ENCODE results near the gene RSPRY1.

The RSPRY1 gene

DNA sequence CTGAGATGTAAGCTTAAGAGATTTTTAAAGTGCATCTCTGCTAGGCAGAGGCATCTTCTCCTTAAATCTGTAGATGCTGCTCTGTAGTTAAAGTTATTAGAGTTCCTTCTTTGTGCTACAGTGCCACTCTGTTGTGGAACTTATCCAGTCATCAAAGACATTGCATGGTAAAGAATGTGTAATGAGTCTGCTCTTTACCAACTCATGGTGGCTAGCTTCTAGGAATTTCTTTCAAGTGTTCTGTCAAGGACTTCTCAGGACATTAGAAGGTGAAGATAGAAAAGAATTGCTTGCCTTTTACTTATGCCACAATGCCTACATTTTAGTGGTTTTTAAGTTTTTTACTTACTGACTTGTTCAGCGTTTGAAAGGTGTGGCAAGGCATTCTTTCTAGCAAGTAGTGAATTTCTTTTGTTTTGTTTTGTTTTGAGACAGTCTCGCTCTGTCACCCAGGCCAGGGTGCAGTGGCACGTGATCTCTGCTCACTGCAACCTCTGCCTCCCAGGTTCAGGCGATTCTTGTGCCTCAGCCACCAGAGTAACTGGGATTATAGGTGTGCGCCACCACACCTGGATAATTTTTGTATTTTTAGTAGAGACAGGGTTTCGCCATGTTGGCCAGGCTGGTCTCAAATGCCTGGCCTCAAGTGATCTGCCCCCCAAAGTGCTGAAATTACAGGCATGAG lies 38.7 kb downstream of the RSPRY1 start:
- DNase-seq (ENCODE audit: low read depth in 3 of 3) = no peak

GRCh38 chr16:57225978-57226377 lies 39.8 kb downstream of the RSPRY1 start:
- DNase-seq (ENCODE audit: low read depth in 3 of 3) = no peak

DNA sequence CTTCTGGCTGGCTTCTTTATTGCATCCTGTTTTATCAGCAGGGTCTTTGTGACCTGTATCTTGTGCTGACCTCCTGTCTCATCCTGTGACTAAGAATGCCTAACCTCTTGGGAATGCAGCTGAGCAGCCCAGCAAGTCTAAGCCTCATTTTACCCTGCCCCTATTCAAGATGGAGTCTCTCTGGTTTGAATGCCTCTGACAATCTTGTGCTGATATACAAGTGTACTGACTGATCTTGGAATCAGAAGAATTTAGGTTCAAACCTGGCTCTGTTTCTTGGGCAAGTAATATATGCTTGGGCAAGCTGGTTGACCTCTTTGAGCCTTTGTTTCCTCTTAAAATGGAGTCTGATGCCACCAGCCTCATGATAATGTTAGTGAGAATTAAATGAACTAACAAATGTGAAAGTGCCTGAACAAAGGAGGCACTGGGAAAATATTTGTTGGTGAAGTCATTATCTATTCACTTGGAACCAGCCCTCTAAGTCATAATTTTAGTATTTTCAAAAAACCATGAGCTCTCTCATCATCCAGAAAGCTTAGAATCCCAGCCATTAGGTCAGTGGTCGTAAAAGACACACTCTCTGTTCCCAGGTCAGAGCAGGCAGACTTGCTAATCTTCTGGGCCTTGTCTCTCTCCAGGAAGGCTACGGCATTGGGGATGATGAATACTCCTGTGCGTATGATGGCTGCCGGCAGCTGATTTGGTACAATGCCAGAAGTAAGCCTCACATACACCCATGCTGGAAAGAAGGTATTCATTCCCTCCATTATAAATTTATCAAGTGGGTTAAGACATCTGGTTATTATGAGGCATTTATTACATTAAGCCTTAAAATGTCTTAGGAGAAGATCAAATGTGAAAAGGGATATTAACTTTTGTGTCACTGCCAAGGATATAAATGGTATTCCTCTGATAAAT lies 40.8 kb downstream of the RSPRY1 start:
- no peak for DNase-seq (ENCODE audit: low read depth in 3 of 3)

DNA sequence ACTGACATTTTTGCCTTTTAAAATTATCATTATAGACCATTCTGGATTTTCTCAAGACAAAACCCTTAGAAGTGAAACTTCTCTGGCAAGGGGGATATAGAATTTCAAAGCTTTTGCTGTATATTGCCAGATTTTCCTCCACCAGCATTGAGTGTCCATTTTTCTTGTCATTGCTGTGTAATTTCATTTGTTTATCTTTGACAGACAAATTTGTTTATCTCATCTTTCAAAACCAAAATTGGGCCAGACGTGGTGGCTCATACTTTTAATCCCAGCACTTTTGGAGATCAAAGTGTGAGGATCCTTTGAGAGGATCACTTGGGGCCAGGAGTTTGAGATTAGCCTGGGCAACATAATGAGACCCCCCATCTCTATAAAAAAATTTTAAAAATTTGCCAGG lies 43.0 kb downstream of the RSPRY1 start:
- no peak for DNase-seq (ENCODE audit: low read depth in 3 of 3)

DNA sequence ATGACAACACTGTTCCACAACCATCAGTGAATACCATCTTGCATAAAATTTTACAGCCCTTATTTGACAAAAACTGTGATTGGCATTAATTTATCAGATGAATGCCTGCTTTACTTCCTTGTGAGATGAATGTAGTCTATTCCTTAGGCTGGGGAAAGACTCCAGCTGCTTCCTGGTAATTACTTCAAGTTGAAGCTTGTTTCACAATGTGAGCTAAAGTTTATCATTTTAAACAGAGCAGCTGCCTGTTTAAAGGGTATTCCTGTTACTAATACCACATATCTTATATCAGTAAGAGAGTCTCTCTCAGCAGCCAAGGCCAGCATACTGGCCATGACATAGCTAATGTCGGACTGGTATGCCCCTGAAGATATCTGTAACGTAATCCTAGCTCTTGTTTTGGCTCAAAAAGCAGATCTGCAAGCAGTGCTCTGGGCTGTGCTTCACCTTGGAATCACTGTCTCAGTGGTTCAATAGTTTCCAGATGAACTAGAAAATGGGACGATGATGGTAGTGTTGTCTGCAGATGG lies 45.8 kb downstream of the RSPRY1 start:
- no peak for DNase-seq (ENCODE audit: low read depth in 3 of 3)

- no peak for DNase-seq (ENCODE audit: low read depth in 3 of 3)
These were observed 48.0 kb downstream of the RSPRY1 start for GRCh38 chr16:57233944-57234706.

DNA sequence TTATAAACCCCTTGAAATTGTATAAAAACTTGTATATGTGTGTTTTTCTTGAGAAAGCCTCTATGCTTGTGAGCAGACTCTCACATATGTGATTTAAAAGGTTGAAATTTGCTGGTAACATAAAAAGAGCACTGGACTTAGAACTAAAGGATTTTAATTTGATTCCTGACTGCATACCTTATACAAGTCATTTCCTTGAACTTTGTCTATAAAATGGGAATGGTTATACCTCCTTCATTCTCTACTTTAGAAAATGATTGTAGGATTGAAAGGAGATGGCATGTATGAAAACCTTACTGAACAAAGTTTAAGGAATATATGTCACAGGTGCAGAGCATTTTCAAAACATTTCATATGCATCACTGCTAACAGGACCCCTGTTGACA lies 48.6 kb downstream of the RSPRY1 start:
- no peak for DNase-seq (ENCODE audit: low read depth in 3 of 3)

DNA sequence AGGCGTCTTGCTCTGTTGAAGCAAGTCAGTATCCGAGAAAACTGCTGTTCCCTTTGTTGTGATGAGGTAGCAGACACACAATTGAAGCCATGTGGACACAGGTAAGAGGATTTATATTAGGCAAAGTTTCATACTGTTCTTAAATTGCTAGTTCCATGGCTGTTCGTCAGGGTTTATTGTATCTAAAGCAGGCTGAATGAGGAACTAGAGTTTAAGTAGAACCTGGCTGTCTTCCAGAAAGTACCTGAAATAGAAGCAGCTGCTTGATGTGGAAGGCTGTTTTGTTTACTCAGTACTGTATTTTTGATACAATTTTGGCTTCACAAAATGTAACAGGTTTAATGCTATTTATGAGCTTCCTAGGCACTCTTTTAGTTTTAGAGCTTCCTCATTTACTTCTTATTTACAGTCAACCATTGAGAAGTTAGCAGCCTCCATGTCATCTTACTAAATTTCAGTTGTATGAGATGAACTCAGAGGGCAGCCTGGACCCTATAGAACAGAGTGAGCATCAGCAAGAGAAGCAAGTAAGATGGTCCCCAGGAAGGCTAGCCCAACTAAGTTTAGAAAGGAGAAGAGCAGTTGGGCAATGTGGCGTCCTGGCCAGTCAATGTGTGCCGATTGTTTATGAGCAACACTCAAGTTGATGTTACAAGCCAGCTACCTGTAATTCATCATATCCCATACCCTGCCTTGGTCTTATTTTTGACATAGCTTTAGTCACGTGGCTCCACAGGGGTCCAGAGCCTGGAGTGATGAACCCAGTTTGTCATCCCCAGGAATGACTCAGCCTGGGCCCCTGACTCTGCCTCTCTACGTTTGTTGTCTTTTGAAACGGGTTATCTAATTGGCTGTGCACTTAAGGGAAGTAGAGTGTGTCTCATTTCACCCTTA lies 49.2 kb downstream of the RSPRY1 start:
- peak in 2 of 3 donors; percentile 20 to 48 for DNase-seq (ENCODE audit: low read depth in 3 of 3)

DNA sequence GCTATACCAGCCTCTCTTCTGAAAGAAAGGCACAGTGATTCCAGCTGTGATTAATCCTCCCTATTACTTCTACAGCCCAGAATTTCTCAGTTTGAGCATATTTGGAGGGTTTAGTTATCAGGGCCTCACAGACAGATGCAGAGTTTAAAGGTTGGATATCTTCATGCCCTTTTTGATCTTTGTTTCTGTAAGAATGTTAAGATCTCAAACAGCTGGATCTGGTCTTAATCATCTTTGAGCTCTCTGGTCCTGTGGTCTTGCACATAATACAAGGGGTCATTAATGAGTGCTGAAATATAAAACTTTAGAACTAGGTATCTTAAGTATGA lies 49.9 kb downstream of the RSPRY1 start:
- DNase-seq (ENCODE audit: low read depth in 3 of 3) = no peak

DNA sequence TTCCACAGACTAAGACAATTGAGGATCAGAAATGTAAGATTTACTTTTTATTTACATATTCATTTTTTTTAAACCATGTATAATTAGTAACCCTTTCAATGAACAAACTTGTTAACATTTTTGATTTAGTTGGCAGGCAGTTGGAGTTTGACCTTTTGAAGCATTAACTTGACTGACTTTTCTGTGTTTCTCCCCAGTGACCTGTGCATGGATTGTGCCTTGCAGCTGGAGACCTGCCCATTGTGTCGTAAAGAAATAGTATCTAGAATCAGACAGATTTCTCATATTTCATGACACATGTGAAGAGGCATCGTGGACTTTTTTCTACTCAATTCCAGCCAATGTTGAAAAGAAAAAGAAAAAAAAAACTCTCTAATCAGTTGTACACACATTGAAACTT lies 52.6 kb downstream of the RSPRY1 start:
- DNase-seq (ENCODE audit: low read depth in 3 of 3) = no peak

GRCh38 chr16:57239107-57239506 lies 53.0 kb downstream of the RSPRY1 start:
- DNase-seq (ENCODE audit: low read depth in 3 of 3) = no peak

- DNase-seq (ENCODE audit: low read depth in 3 of 3) = no peak
These were observed 54.7 kb downstream of the RSPRY1 start for GRCh38 chr16:57240851-57241250.

DNA sequence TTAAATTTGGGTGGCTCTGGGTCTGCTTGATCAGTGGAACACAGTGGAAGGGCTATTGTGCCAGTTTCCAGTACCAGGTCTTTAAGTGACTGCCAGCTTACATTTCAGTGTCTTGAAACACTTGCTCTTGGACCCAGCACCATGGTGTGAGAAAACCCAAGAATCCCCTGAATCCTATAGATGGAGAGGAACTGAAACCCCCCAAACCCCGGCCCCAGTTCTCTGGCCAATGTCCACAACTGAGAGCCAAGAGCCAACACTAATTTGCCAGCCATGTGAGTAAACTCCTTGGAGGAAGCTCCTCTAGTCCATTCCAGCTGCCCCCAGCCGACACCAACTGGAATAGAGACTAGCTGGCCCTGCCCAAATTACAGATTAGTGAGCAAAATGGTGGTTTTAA lies 56.5 kb downstream of the RSPRY1 start:
- no peak for DNase-seq (ENCODE audit: low read depth in 3 of 3)

- DNase-seq (ENCODE audit: low read depth in 3 of 3) = no peak
These were observed 58.3 kb downstream of the RSPRY1 start for GRCh38 chr16:57244463-57244766.

- DNase-seq (ENCODE audit: low read depth in 3 of 3) = peak; percentile 95 to 97 (median 95)
These were observed 58.8 kb downstream of the RSPRY1 start, which contains the start of gene ARL2BP for GRCh38 chr16:57244767-57245471. ARL2BP (plus strand) TSS chr16:57245259; CDS start chr16:57245368, 109 bp downstream.

DNA sequence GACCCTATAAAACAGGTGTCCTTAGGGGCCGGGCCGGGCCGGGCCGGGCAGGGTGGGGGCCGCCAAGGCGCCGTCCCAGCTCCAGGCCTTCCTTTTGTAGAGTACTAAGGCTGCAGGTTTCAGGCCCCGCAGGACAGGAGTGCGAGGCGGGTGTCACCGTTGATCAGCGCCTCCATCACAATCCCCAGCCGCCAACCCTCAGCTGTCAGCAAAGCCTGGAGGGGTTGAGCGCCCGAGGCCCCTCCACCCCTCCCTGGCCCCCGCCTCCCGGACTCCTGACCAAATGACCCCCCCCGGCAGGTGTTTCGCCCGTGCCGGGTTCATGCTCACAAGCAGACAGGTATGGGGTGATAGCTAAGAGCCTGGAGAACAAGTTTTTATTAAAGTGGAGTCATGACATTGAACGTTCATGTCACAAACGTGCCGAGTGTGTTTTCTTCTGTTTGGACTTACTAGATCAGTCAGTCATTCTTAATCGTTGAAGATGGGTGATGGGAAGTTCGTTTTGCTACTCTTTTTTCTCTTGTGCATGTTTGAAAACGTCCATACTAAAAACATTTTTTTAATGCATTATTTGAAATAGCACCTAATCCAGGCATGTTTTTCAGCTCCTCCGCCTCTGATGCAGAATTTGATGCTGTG lies 59.5 kb downstream of the RSPRY1 start:
- DNase-seq (ENCODE audit: low read depth in 3 of 3) = no peak

GRCh38 chr16:57251352-57251751 lies 65.2 kb downstream of the RSPRY1 start:
- no peak for DNase-seq (ENCODE audit: low read depth in 3 of 3)

- DNase-seq (ENCODE audit: low read depth in 3 of 3) = no peak
These were observed 66.1 kb downstream of the RSPRY1 start for GRCh38 chr16:57252148-57252721.

DNA sequence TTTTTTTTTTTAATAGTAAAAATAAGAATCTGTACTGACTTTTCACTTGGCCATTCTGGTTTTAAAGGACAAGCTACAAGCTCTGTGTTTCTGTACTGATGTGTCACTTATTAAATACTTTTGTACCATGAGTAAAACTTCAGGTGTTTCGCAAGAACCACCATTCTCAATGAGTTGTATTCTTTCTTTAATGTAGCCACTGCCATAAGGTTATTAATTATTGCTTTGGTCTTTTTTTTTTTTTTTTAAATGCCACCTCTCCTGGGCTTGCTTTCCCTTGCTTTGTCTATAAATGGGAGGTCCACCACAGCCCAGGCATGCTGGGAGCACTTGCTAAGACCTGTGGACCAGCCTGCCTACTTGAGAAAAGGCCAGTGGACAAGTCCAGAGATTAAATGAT lies 67.3 kb downstream of the RSPRY1 start:
- no peak for DNase-seq (ENCODE audit: low read depth in 3 of 3)
